HTR-8/SVneo (cell line): Measurements from ENCODE around the gene SLC15A2.
"Not testable (repeated sequence)": the region's sequence is repeated elsewhere in the genome, so short reads cannot be mapped to it uniquely, and the experiment has no call there.

Source experiments
- DNase-seq: peaks from one replicate; pipeline ENCODE4 v3.0.0; 2011; ENCODE audit warnings: low spot score, mixed read lengths; ENCODE audit not compliant: insufficient read length
- FAIRE-seq: peaks from 2 replicates; lab custom pipeline; 2011; peaks lifted over from hg19 to GRCh38; lab: Jason Lieb, UNC

SLC15A2 gene

GRCh38 chr3:121916189-121916588 lies 22.0 kb downstream of the SLC15A2 start:
- DNase-seq (no peak), FAIRE-seq (no peak)

DNA sequence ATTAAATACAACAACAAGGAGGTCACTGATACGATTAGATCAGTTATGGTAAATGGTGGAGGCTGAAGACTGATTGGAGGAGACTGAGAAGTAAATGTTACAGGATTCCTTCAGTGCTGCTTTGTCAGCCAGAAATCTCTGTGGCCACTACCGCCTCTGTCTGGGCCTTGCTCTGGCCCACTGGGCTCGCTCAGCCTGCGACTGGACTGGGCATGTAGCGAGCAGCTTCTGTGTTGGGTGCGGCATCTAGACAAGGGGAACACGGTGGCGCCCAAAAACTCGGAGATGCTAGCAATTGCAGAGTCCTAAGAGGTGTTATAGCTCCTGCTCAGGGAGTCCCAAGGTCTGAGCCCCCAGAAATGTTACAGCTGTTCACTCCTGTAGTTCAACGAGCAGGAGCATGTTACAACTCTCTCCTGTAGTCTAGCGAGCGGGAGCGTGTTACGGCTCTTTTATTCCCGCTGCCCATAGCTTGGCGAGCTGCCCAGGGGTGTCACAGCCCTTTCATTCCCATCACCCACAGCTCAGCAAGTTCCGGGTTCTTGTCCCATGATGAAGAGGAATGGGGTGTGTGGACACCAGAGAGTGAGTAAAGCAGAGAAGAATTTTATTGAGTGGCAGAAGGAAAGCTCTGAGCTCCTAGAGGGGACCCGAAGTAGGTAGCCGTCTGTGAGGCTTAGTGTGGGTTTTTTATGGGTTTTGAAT lies 24.7 kb downstream of the SLC15A2 start:
- DNase-seq (no peak), FAIRE-seq (no peak)

- FAIRE-seq, result no peak
Measured at GRCh38 chr3:121924734-121925133, 30.5 kb downstream of the SLC15A2 start.

DNA sequence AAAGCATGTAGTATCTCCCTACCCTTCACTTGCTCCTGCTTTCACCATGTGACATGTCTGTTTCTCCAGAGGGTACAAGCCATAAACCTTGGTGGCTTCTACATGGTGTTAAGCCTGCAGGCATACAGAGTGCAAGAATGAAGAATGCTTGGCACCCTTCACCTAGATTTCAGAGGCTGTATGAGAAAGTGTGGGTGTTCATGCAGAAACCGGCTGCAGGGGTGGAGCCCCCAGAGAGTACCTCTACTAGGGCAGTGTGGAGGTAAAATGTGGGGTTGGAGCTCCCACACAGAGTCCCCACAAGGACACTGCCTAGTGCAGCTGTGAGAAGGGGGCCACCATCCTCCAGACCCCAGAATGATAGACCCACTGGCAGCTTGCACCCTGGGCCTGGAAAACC lies 32.2 kb downstream of the SLC15A2 start:
- DNase-seq (no peak), FAIRE-seq (no peak)

More at GRCh38 chr3:121924734-121925133, 30.5 kb downstream of the SLC15A2 start:
- DNase-seq, result no peak

GRCh38 chr3:121938141-121938855 lies 44.1 kb downstream of the SLC15A2 start:
- DNase-seq, FAIRE-seq: not testable (repeated sequence)

- no peak for DNase-seq
Measured at GRCh38 chr3:121941592-121941991, 47.4 kb downstream of the SLC15A2 start.

GRCh38 chr3:121942116-121942786 lies 48.0 kb downstream of the SLC15A2 start:
- FAIRE-seq (no peak), DNase-seq (no peak)

More at GRCh38 chr3:121941592-121941991, 47.4 kb downstream of the SLC15A2 start:
- no peak for FAIRE-seq

GRCh38 chr3:121943431-121943830 lies 49.2 kb downstream of the SLC15A2 start:
- no peak for FAIRE-seq
- DNase-seq, result no peak

DNA sequence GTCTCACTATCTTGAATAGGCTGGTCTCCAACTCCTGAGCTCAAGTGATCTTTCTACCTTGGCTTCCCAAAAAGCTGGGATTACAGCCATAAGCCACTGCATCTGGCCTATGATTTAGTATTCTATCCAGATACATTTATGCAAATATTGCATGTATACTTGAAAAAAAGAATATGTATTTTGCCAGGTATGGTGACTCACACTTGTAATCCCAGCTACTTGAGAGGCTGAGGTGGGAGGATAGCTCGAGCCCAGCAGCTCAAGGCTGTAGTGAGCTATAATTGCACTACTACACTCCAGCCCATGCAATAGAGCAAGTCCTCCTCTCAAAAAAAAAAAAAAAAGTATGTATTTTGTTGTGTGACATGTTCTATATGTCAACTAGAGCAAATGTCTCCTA lies 54.4 kb downstream of the SLC15A2 start:
- no peak for DNase-seq
- FAIRE-seq, result no peak

- DNase-seq, result no peak
- no peak for FAIRE-seq
Measured at GRCh38 chr3:121951291-121951919, 57.2 kb downstream of the SLC15A2 start.

- FAIRE-seq (no peak), DNase-seq (no peak)
Measured at GRCh38 chr3:121956363-121956762, 62.2 kb downstream of the SLC15A2 start.

- no peak for DNase-seq
- no peak for FAIRE-seq
Measured at GRCh38 chr3:121957674-121958415, 63.6 kb downstream of the SLC15A2 start.

DNA sequence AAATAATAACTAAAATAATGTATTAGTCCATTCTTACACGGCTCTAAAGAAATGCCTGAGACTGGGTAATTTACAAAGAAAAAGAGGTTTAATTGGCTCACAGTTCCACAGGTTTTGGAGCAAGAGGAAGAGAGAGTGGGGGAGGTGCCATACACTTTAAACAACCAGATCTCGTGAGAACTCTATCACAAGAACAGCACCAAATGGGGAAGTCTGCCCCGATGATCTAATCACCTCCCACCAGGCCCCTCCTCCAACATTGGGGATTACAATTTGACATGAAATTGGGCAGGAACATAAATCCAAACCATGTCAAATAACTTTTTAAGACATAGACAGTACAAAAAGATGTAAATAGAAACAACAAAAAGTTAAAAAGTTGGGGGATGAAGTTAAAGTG lies 64.6 kb downstream of the SLC15A2 start:
- FAIRE-seq (no peak), DNase-seq (no peak)

DNA sequence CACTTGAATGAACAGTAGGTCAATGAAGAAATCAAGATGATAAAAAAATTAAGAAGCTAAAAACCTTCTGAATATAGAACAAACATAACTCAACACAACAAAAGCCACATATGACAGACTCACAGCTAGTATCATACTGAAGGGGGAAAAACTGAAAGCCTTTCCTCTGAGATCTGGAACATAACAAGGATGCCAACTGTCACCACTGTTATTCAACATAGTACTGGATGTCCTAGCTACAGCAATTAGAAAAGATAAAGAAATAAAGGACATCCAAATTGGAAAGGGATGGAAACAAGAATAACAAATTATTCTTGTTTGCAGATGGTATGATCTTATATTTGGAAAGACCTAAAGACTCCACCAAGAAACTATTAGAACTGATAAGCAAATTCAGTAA lies 67.1 kb downstream of the SLC15A2 start:
- no peak for DNase-seq
- FAIRE-seq, result no peak

DNA sequence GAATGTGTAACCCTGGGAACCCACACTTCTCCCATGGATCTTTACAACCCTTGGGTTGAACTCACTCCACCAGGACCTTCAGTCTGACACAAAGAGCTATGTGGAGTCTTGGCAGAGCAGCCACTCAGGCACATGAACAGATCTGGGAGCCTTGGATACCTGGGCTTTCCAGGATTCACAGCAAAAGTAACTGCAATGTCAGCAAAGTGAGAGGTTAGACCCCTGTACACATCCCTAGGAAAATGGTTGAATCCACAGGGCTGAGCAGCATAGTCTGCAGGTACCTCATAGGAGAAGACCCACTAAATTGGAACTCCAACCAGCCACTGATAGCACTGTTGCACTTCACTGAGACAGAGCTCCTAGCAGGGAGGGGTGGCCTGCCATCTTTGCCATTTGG lies 68.2 kb downstream of the SLC15A2 start:
- DNase-seq (no peak), FAIRE-seq (no peak)

DNA sequence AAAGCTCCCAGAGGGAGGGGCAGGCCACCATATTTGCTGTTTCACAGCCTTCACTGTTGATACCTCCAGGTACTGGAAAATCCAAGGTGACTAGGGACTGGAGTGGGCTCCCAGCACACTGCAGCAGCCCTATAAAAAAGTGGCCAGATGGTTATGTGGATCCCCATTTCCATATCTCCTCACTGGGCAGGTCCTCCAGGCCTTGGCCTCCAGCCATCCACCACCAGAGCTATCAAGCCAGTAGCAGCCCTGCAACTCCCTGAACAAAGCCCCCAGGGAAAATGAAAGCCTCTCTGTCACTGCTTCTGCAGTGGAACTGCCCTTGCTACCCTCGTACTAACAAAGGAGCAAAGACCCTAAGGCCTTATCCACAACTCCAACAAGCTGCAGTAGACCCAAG lies 69.4 kb downstream of the SLC15A2 start:
- DNase-seq, result no peak
- FAIRE-seq, result no peak

DNA sequence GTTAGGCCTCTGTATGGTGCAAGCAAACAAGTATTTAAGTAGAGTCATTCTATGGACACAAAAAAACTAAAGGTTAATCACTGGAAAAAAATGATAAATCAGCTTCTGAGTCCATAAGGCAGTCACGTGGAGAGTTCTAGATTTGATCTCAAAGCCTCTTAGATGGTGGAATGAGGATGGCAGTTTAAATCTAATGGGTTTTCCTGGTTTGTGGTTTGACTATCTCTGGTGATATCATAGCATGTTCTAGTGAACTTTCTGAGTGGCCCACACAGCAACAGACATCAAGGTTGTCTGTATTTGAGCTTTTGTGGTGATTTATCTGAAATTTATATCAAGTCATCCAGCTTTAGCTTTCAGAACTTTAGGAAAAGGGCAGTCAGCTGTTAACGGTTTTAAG lies 75.4 kb downstream of the SLC15A2 start:
- no peak for FAIRE-seq
- no peak for DNase-seq

DNA sequence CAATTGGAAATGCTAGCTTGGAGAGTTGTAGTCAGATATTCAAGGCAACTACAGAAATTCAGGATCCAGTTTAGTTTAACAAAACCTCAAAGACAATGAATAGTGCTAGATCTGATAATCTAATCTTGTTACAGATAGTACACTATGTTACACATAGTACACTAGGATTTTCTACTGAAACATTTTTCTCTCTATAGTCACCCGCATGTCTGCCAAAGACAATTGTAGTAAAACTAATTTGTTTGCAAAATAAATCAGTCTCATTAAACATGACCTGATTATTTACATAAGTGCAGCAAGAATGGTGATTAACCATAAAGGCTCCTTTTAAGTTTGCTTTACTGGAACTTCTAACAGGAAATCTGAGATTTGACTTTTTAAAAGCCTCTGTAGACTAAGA lies 75.8 kb downstream of the SLC15A2 start:
- DNase-seq, result no peak
- FAIRE-seq, result no peak

DNA sequence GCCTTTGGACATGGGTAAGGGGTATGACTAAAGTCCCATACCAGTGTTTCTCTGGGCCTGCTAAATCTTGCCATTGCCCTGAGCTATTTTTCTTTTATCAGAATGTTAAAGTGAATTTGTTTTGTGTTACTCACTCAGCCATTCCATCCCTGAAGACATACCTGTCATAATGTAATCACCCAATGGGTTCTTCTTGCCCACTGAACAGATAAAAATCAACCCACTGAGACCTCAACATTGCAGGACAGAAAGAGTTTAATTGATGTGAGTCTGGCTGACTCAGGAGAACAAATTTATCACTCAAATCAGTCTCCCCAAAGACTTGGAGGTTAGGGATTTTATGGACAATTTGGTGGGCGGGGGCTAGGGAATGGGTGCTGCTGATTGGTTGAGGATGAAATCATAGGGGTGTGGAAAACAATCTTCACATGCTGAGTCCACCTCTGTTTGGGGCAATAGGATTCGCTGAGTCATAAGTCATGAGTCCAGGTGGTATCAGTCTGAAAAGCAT lies 80.5 kb downstream of the SLC15A2 start:
- no peak for DNase-seq
- FAIRE-seq, result no peak
